GM06990 (cell line): ENCODE results near the gene TOP2B.

ENCODE experiments used
- DNase-seq: peaks from one replicate; pipeline ENCODE4 v3.0.0-alpha.2; 2011; ENCODE audit not compliant: insufficient read length; ENCODE audit errors: extremely low read depth
- H3K27me3 ChIP-seq: replicated peaks from 2 replicates; pipeline ENCODE4 v1.6.0; 2011; ENCODE audit warnings: low read length; ENCODE audit not compliant: control insufficient read depth, insufficient read depth
- H3K36me3 ChIP-seq: 2 replicates; pipeline ENCODE4 v1.5.1; 2011; ENCODE audit warnings: low read length; ENCODE audit not compliant: control insufficient read depth, insufficient read depth
- H3K4me3 ChIP-seq: replicated peaks from 2 replicates; pipeline ENCODE4 v1.5.1; 2011; ENCODE audit warnings: low read depth, mild to moderate bottlenecking, control low read depth, low read length
- CTCF ChIP-seq: IDR thresholded peaks from 2 replicates; pipeline ENCODE4 v1.5.1; 2011; ENCODE audit warnings: low read length, control low read depth, mild to moderate bottlenecking, inconsistent platforms; ENCODE audit not compliant: insufficient read depth, poor library complexity, severe bottlenecking

The TOP2B gene

GRCh38 chr3:25683410-25683809, 18.7 kb upstream of the TOP2B start:
- DNase-seq = no peak

GRCh38 chr3:25679642-25680302, 15.1 kb upstream of the TOP2B start:
- no peak for DNase-seq
- Histone ChIP-seq H3K27me3 (no peaks in the 10 kb centered on the region), H3K36me3 (no peaks in the 10 kb centered on the region), H3K4me3 (no peak overlapping the region)
- no peak for TF ChIP-seq CTCF

More at GRCh38 chr3:25683410-25683809, 18.7 kb upstream of the TOP2B start:
- TF ChIP-seq CTCF = no peak
- H3K36me3 ChIP-seq = no peaks in the 10 kb centered on the region
- H3K27me3 ChIP-seq = no peaks in the 10 kb centered on the region
- H3K4me3 ChIP-seq = no peak overlapping the region

GRCh38 chr3:25679166-25679565, 14.5 kb upstream of the TOP2B start:
- no peak for DNase-seq
- H3K4me3 ChIP-seq = no peak overlapping the region
- no peak for TF ChIP-seq CTCF

GRCh38 chr3:25678581-25678980, 13.9 kb upstream of the TOP2B start:
- Histone ChIP-seq H3K27me3 (no peaks in the 10 kb centered on the region), H3K4me3 (no peak overlapping the region), H3K36me3 (no peaks in the 10 kb centered on the region)
- TF ChIP-seq CTCF = no peak
- no peak for DNase-seq

More at GRCh38 chr3:25679166-25679565, 14.5 kb upstream of the TOP2B start:
- Histone ChIP-seq H3K27me3 (no peaks in the 10 kb centered on the region), H3K36me3 (no peaks in the 10 kb centered on the region)

GRCh38 chr3:25677121-25677520, 12.4 kb upstream of the TOP2B start:
- no peak for TF ChIP-seq CTCF
- DNase-seq = no peak

GRCh38 chr3:25674670-25675069, 10.0 kb upstream of the TOP2B start:
- Histone ChIP-seq H3K36me3 (no peaks in the 10 kb centered on the region), H3K27me3 (no peaks in the 10 kb centered on the region), H3K4me3 (no peak overlapping the region)
- no peak for TF ChIP-seq CTCF
- no peak for DNase-seq

More at GRCh38 chr3:25677121-25677520, 12.4 kb upstream of the TOP2B start:
- Histone ChIP-seq H3K4me3 (no peak overlapping the region), H3K36me3 (no peaks in the 10 kb centered on the region), H3K27me3 (no peaks in the 10 kb centered on the region)
